ENCODE results near the gene EXOC6B. TPM values are rescaled to one million over a fixed set of nuclear protein-coding genes. Genes with fewer than 3 reads are reported as not detected.

EXOC6B gene
- total and polyA plus RNA-seq, 9 of the 15 experiments (the other 6 are each of a cell fraction or from before 2014, with no cell fraction given): 0.28 to 4.2 (median 2.0) TPM

- FAIRE-seq (no peak), ATAC-seq (no peak)
- BruUV-seq (replicated peaks): no TSS peak
Observed at GRCh38 chr2:72126186-72127100, 699.4 kb downstream of the EXOC6B start.

More at GRCh38 chr2:72126186-72127100, 699.4 kb downstream of the EXOC6B start:
- Histone ChIP-seq H3K9ac (ENCODE audit: insufficient read depth in 1 of 2, low read depth in 2 of 2, low read length in 2 of 2) (no peak overlapping the region), H3K27me3 (ENCODE audit: control insufficient read depth in 2 of 2, insufficient read depth in 2 of 2, low read length in 2 of 2) (peaks cover 8 to 44% of the 10 kb centered on the region in 2 experiments; a peak in 4 of 5 replicates), H3K36me3 (ENCODE audit: control insufficient read depth, insufficient read depth, low read length) (no peaks in the 10 kb centered on the region), H3K4me2 (ENCODE audit: insufficient read depth, low read length) (no peak overlapping the region), H3K4me3 (no peak overlapping the region), H3K9me1 (ENCODE audit: control insufficient read depth, insufficient read depth, low read length) (no peaks in the 10 kb centered on the region), H3K79me2 (ENCODE audit: control insufficient read depth, insufficient read depth, low read length) (no peaks in the 10 kb centered on the region), H3K27ac (ENCODE audit: extremely low read depth, low read depth, low read length) (no peak overlapping the region), H3K9me3 (replicated peaks; ENCODE audit: control insufficient read depth, insufficient read depth, low read depth, low read length) (no peaks in the 10 kb centered on the region), H4K20me1 (replicated peaks; ENCODE audit: control insufficient read depth, insufficient read depth, low read length) (peaks cover 4% of the 10 kb centered on the region; the same call in 1 of the 2 replicates), H2AFZ (ENCODE audit: low read depth, low read length) (no peak overlapping the region), H3K4me1 (replicated peaks in 1 of 2; ENCODE audit: control insufficient read depth in 2 of 2, insufficient read depth in 2 of 2, low read length in 2 of 2) (peaks cover 0 to 3% of the 10 kb centered on the region in 2 experiments; a peak in 1 of 5 replicates)
- 0% methylated on average over 9 of the region's 10 CpGs for WGBS (ENCODE audit: insufficient coverage, low coverage, missing lambda C conversion rate)
- intact Hi-C loops (cut with micrococcal nuclease) (no loop called here), in situ Hi-C loops (cut with MboI) (no loop called here)
- no peak for TF ChIP-seq VEZF1 (CRISPR knock-in tag; IDR thresholded peaks at IDR 0.05)
- no peak for TF ChIP-seq OTX1 (CRISPR knock-in tag; IDR thresholded peaks at IDR 0.05)
- no peak for TF ChIP-seq ZBTB34 (CRISPR knock-in tag; IDR thresholded peaks at IDR 0.05)
- 0 out of 2 replicates have a peak, but pooled peaks have one; percentile 19 for TF ChIP-seq RAD51 (IDR thresholded peaks at IDR 0.05; ENCODE audit: borderline replicate concordance, low read depth)
- no peak for TF ChIP-seq PHF21A (IDR thresholded peaks at IDR 0.05; ENCODE audit: borderline replicate concordance, low read depth)
- peak; percentile 63 for TF ChIP-seq USF2 (CRISPR knock-in tag; IDR thresholded peaks at IDR 0.05)
- TF ChIP-seq CBX8 (IDR thresholded peaks at IDR 0.05; ENCODE audit: borderline replicate concordance, extremely low read depth, low read depth, low read length, poor library complexity, severe bottlenecking): no peak
- TF ChIP-seq NBN (IDR thresholded peaks at IDR 0.05; ENCODE audit: low read depth): no peak
- TF ChIP-seq CEBPZ (IDR thresholded peaks at IDR 0.05; ENCODE audit: borderline replicate concordance, low read depth, low read length): no peak
- no peak for TF ChIP-seq ZNF175 (CRISPR knock-in tag; IDR thresholded peaks at IDR 0.05; ENCODE audit: low read depth)
- TF ChIP-seq DPF2 (IDR thresholded peaks at IDR 0.05): no peak
- ChIA-PET POLR2A (no interaction called here), CTCF (ENCODE audit: low intra/inter-chr PET ratio) (no interaction called here)
- no peak for DNase-seq (ENCODE audit: extremely low read depth in 1 of 4, low spot score in 3 of 4)

All from K562 (cell line).